ENCODE measurements around the gene NBPF12.
"Not testable (repeated sequence)": the region's sequence is repeated elsewhere in the genome, so short reads cannot be mapped to it uniquely, and the experiment has no call there.

GRCh38 chr1:146943342-146943886 is 5.3 kb downstream of the NBPF12 start:
- not testable (repeated sequence) for TF ChIP-seq CTCF, EP300, POLR2A, POLR2AphosphoS5 (IDR thresholded peaks at IDR 0.05)

Measured in stomach (tissue), 4 donors.